ENCODE results near the gene SRC. TPM values are rescaled to one million over a fixed set of nuclear protein-coding genes. Genes with fewer than 3 reads are reported as not detected.

SRC gene
- 15.3 and 17.8 TPM in 2 replicates for total RNA-seq (2014; rRNA removed; shearing (Covaris generic))

DNA sequence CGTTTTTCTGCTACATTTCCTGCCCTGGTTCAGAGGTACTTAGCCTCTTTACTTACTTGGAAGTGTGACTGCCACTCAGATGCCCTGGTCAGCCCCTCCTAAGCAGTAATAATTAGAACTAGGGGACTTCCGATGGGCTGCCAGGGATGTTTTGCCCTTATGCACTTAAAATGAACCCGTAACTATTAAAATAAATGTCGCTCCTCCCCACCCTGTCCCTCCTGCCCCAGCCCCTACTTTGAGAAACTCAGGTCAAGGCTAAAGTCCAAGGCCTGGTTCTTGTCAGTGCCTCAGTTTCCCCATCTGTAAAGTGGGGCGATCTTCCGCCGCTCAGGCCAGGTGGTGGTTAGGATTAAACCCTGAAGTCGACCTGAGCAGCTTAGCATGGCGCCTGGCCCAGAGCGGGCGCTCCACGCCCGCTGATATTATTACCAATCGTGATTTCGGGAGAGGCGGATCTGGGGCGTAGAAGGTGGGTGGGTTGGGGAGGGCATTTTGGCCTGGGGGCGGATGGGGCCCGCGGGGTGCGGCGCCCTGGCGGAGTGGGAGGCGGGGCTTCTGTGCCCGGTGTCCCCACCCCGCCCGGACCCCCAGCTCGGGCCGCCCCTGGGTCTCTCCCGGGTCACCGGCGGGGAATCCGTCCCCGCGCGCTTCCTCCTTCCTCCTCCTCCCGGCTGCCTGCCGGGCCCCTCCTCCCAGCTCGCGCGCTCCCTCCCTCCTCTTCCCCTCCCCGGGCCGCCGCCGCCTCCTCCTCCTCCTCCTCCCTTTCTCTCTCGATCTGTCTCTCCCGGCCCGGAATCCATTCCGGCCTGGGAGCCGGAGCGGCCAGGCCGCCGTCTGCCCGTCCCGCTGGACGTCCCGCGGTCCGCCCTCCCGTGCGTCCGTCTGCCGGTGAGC lies at the start of gene SRC:
Gene SRC, plus strand, starts transcription at position 802 of the 897 bp plus-strand sequence. CDS start 38,014 bp downstream, outside the sequence.
- peak; percentile 59 for DNase-seq (ENCODE audit: low spot score)

DNA sequence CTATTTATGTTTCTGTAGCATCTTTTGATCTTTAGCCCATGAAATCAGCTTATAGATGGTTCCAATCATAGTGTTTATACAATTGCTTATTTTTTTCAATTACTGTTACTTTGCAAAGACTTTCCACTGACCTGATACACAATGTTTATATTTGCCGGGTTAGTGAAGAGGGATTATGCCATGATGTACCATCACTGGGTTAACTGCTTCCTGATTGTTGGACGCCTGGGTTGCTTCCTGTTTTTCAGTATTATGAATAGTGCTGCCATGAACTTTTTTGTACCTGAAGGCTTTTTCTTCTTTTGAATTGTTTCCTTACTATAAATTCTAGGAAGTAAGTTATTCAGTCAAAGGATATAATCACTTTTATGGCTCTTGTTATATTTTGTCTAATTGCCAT lies 49.6 kb upstream of the SRC start:
- DNase-seq (ENCODE audit: low spot score), result no peak

DNA sequence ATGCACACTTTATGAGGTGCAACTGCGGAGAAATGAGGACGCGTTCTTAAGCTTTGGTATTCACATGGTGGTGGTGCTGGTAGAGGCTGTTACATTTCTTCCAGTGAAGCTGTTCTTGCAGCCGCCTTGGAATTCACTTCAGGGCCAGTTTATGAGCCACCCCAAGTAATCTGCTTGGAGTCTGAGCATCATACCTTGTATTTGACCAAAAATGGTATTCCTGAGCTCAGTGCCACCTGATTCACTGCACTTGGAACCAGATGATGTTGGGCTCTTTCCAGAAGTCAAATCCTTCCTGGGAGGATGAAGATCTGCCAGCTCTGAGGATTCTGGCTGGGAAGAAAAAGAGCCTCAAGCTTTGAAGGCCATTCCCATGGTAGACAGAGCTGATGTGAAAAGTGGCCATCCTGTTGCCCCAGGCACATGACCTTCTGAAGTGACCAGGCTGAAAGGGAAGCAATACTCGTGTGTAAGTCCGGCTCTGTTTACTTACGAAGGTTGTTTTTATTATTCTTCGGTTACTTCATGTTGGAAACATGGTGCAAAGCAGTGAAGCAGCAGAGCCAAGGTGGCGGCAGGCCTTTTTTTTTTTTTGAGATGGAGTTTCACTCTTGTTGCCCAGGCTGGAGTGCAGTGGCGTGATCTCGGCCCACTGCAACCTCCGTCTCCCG lies 48.7 kb upstream of the SRC start:
- peak; percentile 71 for DNase-seq (ENCODE audit: low spot score)

DNA sequence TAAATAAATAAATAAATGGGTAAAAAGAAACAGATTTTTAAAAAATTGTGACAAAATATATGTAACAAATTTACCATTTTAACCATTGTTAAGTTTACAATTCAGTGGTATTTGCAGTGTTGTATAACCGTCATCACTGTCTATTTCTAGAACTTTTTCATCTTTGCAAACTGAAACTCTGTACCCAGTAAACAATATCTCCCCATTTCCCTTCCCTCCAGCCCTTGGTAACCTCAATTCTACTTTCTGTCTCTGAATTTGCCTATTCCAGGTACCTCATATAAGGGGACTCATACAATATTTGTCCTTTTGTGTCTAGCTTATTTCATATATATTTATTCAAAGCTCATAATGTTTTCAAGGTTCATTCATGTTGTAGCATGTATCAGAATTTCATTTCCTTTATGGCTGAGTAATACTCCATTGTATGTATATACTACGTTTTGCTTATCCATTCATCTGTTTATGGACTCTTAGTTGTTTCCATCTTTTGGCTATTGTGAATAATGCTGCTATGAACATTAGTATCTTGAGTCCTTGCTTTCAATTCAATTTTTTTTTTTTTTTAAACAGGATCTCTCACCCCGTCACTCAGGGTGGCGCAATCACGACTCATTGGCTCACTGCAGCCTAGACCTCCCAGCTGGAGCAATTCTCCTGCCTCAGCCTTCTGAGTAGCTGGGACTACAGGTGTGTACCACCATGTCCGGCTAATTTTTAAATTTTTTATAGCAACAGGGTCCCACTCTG lies 47.6 kb upstream of the SRC start:
- no peak for DNase-seq (ENCODE audit: low spot score)

DNA sequence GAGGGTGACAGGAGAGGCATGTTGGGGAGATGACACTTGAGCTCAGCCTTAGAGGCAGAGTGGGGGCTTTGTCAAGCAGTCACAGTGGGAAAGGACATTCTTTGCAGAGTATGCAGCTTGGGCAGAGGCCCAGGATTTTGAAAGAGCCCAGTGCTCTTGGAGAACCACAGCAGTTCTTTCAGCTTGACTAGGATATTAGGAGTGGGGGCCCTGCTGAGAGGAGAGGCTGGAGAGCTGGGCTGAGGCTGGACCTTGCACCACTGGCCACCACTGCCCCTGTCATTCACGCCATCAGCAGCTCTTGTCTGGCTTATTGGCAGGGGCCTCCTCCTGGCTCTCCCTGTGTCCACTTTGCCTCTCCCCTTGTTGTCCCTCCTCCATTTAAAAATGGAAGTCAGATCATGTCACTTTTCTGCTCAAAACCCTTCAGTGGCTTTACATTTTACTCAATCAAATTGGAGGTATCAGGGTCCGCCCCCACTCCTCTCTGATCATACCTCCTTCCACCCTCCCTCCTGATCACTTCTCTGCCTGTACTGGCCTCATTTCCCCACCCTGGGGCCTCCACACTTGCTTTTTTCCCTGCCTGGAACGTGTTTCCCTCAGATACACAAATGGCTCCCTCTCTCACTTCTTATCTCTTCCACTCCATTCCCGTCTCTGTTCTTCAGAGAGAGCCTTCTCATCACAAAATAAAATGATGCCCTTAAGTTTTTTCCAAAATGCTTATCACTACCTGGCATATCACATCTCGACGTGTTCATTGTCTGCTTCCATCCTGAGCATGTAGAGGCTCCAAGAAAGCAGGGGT lies 46.0 kb upstream of the SRC start:
- no peak for DNase-seq (ENCODE audit: low spot score)

DNA sequence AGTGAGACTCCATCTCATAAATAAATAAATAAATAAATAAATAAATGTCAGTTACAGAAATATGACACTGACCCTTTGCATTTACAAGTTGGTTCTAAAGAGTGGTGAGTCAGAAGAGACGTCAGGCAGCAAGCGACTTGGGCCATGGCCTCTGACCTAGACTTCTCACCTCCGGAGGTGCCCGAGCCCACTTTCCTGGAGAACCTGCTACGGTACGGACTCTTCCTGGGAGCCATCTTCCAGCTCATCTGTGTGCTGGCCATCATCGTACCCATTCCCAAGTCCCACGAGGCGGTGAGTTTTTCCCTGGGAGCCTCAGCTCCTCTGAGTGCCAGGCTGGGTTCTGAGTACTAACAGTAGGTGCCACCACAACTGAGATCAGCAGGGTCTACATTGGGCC lies 44.8 kb upstream of the SRC start:
- no peak for DNase-seq (ENCODE audit: low spot score)

DNA sequence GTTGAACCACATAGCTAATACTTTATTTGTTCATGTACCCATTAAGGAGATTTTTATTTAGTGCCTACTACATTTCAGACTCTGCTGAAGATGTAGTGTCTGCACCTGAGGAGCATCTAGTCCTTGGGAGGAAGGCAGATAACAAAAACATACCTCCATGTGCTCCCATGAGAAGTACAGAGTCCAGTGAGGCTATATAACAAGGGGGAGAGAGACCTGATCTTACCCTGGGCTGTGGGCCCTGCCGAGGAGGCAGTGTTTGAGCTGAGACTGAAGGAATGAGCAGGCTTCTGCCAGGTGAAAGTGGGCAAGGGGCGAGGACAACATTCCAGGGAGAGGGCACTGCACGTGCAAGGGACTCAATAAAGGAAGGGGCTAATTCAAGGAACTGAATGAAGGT lies 44.4 kb upstream of the SRC start:
- no peak for DNase-seq (ENCODE audit: low spot score)

DNA sequence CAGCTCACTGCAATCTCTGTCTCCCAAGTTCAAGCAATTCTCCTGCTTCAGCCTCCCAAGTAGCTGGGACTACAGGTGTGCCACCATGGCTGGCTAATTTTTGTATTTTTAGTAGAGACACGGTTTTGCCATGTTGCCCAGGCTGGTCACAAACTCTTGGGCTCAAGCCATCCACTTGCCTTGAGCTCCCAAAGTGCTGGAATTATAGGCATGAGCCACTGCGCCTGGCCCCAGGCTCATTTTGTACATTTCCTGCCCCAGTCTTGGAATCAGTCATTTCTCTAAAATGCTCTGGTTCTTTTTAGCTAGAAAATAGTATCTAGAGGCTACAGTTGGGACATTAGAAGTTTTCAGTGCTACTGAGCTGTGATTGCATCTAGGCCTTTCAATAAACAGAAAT lies 43.0 kb upstream of the SRC start:
- DNase-seq (ENCODE audit: low spot score), result no peak

DNA sequence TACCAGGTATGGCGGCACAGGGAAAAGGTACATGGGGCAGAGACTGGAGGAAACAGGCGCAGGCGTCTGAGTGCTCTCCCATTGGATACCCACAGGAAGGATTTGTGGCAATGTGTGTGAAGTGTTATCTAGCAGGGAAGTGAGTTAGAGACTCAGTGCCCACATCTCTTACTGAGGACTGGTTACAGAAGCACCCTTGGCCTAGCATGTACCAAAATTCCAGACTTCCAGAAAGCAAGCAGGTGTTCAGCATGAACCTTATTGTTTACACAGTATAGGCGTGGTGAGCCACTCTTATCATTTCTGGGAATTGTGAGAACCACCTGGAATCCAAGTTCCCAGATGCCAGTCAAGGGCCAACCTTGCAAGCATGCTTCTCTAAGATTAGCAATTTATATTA lies 42.3 kb upstream of the SRC start:
- DNase-seq (ENCODE audit: low spot score), result no peak

DNA sequence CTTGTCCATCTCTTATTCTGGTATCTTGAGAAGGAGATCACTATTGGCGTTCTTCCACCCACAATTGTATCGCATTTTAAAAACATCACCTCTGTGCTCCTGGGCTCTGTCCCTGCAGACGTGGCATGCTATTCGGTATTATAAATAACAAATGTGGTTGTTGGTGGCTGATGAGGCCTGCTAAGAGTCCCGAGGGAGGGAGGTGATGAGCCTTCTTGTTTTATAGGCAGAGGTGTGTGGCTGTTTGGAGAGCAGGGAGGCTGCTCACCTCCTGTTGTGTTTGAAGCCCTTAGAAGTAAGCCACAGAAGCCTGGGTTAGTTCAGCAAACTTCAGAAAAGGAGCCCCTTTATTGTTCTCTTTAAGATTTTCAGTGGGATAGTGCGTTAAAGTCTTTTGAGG lies 40.9 kb upstream of the SRC start:
- no peak for DNase-seq (ENCODE audit: low spot score)

DNA sequence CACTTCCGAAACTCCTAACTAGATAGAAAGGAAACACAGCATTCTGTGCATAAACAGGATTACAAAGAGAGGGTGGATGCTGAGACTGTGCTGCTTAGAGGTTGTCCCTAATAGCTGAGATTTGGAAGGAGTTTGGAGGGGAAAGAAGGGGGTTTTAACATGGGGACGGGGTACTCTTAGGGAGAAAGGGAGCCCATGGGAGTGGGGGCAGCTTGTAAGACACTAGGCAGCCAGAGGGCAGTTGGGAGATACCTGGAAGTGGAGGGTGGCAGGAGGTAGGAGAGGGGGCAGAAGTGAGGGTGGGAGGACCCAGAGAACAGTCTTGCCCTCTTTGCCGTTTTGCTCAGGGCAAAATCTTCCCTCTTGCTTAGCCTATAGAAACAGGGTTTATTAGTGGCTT lies 40.1 kb upstream of the SRC start:
- no peak for DNase-seq (ENCODE audit: low spot score)

DNA sequence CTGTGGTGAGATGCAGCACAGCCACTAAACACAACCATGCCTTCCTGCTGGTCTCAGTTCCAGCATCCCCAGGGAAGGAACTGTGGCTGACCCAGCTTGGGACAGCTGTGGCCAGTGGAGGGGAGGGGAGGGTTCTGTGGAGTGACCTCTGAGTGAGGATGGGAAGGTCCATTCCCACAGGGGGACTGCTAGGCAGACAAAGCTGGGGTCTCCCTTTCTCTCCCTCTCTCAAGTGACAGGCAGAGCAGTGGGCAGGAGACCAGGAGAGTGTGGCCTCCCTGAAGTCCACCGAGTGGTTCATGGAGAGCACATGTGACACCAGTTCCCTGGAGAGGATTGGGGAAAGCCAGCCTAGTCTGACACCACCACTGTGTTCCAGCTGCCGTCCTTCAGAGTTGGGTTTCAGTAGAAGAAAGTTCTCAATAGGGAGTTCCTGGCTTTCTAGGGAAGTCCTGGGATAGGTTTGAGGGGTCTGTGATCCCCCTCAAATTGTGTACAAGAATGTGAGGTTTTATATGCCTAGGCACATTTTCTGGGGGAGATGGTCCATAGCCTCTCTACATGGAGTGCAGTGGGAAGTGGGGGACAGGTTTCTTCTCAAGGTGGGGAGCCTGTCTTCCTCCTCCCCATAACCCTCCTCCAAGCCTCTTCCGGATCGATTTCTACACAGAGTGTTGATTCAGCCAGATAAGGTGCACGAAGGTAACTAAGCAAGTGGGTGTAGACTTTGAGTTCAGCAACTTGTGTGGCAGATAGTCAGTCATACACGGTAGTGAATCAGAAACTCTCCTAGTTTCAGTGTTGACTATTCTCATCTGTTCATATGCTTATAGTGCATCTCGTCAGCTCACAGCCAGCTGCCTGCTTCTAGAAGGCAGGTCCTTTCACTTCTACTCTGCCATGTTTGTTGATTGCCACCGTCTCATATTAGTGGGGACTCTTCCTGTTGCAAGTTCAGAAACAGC lies 37.6 kb upstream of the SRC start:
- no peak for DNase-seq (ENCODE audit: low spot score)

DNA sequence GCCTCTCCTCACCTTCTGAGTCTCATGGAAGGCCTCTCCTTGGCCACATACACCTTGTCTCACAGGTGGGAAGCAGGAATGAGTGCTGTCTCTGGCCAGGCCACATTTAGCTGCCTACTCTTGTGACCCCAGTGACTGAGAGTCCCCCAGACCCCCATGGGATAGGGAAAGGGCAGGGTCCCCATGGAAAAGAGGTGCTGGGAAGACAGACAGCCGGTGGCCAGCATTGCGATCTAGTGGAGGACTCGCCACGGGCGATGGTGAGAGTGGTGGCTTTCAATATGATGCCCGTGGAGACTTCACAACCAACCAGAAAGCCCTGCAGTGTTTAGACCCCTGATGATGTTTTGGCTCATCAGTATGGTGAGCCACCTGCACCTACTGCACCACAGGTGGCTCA lies 36.6 kb upstream of the SRC start:
- no peak for DNase-seq (ENCODE audit: low spot score)

DNA sequence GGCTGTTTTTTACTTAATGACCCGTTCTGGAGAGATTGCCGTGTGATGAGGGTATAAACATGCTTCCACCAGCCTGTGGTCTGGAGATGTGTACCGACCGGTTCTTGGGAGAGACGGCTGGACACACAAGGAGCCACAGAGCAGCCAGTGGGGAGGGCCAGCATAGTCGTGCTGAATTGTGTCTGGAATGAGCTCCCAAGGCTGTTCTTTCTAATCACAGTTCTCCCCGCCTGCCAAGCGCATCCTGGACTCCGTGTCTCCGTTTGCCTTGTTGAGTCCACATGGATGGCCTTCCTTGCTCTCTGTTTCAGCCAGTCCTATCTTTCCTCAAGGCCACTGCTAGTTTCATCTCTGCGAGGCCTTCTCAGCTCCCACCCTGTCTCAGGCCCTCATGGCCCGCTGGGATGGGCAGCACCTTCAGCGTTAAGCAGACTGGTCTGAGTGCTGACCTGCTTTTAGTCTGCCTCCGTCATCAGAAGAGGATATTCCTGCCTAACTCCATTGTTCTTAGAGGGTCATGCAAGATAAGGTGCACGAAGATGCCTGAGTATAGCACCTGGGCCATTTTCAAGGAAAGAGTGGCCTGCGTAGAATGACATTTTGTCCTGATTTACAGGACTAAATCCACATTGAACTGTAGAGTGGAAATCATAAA lies 35.9 kb upstream of the SRC start:
- no peak for DNase-seq (ENCODE audit: low spot score)

DNA sequence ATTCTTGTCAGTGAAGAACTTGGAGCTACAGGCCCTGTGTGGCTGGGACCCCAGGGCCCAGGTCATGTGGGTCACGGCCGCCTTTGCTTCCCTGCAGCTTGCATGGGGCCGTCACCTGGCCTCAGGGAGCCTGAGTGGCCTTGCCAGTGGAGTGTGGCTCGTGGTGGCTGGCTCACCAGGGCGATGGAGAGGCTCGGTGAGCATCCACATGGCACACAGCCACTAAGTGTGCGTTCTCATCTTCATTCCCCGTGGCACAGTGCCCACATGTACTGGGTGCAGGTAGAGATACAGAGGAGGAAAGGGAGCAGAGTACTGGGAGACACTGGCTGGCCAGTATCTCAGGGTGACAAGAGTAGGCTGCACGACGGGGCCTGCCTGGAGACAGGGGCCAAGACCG lies 35.0 kb upstream of the SRC start:
- no peak for DNase-seq (ENCODE audit: low spot score)

DNA sequence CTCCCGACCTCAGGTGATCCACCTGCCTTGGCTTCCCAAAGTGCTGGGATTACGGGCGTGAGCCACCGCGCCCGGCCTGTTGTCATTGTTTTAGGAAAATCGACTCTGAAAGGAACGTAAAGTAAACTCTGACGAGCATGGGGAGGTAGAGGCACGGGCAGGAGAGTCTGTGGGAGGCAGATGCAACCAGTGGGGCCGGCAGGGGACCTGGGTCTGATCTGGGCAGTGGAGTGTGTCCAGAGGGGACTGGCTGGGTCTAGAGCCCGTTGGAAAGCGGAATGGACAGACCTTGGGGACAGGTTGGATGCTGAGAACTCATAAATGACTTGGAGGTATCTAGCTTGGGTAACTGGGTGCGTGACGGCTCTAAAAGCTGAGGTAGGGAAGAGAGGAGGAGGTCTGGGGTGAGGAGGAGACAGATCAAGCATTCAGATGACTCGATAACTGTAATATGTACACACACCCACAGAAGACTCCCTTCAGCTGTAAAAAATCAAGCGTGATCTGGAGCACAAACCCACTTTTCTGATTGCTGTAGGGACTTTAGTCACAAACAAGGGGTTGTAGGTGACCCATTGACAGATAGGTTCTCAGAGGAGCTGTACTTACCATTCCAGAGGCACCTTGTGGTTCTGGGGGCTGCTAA lies 34.1 kb upstream of the SRC start:
- DNase-seq (ENCODE audit: low spot score), result no peak

DNA sequence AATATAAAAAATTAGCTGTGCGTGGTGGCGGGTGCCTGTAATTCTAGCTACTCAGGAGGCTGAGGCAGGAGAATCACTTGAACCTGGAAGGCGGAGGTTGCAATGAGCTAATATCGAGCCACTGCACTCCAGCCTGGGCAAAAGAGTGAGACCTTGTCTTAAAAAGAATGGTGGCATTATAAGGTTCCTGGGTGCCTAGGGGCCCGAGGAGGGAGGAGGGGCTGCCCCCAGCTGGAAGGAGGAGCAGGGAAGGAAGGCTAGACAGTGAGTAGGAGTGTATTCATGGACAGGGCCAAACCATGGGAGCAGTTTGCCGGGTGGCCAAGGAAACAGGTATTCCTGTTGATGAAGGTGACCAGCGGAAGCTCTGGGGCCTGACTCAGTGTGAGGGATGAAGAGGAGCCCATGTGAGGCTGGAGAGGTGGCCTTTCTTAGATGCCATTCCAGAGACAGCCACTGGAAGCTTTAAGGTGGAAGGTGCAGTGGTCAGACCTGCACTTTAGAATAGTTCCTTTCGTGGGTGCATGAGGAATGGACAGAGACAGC lies 32.3 kb upstream of the SRC start:
- DNase-seq (ENCODE audit: low spot score), result no peak

DNA sequence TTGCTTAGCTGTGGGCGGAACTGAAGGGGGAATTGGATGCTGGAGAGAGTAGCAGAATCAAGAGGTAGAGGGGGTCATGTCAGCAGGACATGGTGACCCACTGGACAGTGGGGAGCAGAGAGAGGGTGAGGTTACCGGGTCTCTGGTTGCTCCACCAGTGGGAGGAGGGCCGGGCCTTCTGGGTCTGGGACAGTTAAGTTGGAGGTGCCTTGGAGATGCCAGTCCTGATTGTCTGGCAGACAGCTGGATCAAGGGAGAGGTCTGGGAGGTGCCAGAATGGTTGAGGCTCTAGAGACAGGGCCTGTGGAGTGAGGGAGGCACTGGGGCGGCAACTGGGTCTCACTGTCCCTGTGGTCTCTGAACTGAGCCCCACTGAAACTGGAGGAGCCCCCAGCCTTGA lies 31.8 kb upstream of the SRC start:
- no peak for DNase-seq (ENCODE audit: low spot score)

DNA sequence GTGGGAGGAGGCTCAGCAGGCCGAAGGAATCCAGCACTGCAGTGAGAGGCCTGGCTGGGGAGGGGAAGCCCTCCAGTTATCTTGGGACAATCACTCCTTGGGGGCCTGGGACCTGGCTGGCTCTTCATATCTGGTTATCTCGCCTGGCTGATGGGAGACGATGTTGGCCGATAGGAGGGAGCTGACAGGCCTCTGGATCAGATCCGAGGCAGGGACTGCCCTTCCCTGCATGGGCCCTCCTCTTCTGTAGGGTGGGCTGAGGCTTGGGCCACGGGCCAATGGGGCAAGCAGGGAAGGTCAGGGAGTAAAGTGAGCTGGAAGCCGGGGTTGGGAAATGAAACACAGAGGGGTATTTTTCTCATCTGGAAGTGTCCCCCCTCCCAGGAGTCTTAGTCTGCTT lies 31.3 kb upstream of the SRC start:
- no peak for DNase-seq (ENCODE audit: low spot score)
